CD4-positive, alpha-beta T cell treated with Interleukin-10 for 1 hour (primary cell): ENCODE results near the gene SMIM43.
"Not testable (repeated sequence)": the region's sequence is repeated elsewhere in the genome, so short reads cannot be mapped to it uniquely, and the experiment has no call there.

Experiments
- DNase-seq: peaks from one replicate; pipeline ENCODE4 v3.0.0-alpha.2; 2020

Gene SMIM43

DNA sequence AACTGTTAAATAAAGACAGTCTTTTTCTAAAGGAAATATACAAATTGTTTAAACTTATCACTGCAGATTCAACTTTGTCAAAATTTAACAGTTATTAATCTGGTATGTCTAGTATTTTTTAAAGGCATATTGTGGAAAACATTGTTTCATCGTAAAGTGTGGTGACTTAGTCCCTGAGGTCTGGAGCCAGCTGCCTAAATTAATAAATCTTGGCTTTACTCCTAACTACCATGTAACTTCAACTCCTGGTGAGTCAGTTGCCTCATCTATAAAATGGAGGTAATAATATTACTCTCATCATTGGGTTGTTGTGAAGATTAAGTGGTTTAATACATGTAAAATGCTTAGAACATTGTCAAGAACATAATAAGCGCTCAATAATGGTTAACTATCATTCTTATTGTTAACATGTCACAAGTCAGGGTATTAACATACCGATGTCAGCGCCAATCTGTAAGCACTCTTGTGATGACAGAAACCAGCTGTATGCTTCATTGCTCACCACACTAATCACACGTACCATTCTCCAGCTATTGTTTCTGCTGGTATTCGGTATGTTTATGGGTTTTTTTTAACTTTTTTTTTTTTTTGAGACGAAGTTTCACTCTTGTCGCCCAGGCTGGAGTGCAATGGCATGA is 14.1 kb upstream of the SMIM43 start:
- DNase-seq: no peak

DNA sequence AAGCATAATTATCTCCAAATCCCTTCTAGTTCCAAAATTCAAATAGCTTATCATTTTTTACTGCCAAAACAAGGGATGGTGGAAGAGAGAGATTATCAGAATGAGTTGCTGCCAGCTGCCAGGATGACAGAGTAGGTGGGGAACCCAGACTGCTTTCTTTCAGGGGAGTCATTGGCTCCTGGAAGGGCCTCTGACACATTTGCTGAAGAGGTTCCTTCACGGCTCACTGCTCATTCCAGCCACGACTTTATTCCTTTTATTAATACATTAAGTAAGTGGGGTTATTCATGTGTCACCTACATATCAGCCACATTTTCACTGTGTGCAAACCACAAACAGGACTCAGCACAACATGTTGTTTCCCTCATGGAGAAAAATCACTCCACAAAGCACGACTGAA is 12.7 kb upstream of the SMIM43 start:
- no peak for DNase-seq

DNA sequence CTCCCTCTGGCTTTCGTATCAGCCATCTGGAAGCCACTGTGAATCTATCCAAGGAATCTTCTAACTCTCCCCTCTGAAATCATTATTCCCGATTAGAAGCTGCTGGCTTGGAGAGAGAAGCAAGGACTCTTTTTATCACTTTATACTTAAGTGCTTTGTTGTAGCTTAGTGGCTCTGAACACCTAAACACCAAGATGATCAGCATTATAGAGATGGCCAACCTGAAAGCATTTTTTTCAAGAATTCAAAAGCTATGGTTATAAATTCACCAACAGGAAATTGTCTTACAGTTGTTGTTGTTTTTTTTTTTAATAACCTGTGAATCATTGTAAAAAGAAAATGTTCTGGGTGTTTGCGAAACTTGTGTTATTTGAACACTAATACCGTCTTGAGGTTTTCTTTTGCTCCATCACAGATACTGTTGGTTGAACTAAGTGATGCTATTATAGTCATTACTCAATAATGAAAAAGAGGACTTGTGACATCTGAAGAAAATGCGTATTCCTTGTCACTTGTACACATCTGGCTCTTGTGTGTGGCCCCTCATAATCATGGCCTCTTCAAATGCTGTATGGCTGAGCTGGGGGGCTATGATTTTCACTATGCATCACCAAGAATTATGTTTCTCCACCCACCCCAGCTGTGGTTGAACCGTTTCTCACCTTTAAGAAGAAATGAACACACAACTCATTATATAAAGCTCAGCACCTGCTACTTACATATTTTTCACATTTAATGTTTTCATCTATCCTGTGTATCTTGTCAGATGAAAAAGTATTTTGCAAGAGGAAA is 11.8 kb upstream of the SMIM43 start:
- no peak for DNase-seq

DNA sequence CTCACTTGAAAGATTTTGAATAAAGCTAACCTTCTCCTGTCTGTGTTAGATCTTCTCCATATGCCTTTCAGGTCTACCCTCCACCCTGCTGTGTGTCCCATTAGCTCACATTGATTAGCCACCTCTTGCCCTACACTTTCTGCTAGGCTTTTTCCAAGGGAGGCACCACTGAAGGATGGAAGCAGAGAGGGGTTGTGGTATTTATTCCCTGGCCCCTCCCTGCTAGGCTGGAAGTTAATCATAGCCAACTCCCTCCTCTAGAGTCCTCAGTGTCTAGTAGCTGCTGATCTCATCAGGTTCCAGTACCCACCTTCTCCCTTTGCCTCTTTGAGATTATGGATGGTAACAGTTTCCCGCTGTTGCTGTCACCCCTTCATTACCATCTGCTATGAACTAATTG is 8.9 kb upstream of the SMIM43 start:
- no peak for DNase-seq

DNA sequence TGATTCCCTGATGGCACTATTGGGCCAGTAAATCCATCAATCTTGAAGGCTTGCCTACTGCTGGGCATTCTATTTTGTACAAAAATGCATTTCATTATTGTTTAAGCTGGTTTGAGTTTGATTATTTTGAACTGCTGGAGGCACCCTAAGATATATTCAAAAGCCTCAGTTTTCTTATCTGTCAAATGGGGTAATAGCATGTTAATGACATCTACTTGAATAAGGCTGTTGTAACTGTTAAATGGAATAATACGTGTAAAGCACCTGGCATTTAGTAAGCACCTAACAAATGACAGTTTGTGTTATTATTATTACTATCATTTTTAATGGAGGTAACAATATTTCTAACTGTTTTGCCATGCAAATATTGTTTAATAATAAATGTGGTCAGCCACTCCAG is 6.9 kb upstream of the SMIM43 start:
- DNase-seq: no peak

DNA sequence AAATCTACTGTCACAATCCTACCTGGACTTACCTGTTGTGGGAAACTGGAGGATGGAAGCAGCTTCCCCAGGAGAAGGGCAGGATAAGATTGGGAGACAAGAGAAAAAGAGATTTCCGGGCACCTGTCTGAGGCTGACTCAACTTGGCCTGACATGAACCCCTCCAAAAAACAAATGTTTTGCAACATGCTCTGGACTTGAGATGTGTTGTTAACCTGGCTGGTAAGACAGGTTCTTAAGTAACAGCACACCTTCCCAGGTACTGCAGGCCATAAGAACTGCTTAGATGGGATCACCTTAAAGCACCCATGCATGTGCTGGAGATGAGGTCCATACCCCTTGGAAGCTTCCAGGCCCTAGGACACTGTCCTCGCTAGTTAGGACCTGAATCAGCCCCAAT is 4.4 kb upstream of the SMIM43 start:
- DNase-seq: no peak

DNA sequence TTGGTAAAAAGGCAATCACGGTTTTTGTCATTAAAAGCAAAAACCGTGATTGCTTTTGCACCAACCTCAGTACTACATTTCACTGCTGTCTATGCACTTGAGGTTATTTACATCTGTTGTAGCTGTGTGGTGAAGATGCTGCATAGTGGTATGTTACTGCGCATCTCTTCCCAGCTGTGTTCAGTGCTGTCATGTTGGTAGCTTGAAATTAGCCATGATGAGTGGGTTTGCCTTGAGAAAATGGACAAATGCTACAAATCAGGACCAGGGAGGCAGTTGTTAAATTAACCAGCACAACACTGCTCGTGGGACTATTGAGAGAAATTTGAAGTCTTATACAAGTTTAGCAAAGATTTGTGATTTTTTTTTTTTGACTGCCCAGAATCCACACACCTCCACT is 2.2 kb upstream of the SMIM43 start:
- no peak for DNase-seq

DNA sequence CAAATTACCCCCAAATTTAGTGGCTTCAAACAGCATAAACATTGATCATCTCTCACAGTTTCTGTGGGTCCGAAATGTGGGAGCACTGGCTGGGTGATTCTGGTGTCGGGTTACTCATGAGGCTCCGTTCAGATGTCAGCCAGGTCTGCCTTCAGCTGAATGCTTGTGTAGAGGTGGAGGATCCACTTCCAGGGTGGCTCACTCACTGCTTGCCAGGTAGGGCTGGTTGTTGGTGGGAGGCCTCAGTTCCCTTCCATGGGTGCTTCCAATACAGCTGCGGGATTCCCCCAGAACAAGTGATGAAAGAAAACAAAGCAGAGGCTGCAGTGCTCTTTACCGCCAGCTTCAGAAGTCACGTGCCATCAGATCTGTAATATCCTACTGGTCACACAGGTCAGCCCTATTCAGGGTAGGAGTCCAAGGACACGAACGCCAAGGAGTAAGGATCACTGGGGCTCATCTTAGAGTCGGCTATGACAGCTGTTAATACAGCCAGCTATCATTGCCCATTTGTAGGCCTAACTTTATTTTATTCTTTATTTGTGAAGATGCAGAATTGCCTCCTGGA is 1.1 kb upstream of the SMIM43 start:
- no peak for DNase-seq

DNA sequence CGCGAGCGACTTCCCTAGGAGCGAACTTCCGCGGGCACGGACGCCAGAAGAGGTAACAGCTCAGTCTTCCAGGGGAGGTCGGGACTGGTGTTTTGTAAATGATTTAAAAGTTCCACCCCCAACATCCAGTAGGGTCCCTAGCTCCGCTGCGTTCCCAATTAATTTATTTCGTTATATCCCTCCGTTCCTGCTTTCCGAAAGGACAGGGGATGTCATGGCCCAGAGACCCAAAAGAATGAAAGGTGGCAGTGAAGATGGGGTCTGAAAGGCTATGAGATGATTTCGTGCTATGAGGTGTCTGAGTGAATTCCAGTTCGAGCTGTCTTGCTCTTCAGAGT is 373 bp upstream of the SMIM43 start:
- no peak for DNase-seq

DNA sequence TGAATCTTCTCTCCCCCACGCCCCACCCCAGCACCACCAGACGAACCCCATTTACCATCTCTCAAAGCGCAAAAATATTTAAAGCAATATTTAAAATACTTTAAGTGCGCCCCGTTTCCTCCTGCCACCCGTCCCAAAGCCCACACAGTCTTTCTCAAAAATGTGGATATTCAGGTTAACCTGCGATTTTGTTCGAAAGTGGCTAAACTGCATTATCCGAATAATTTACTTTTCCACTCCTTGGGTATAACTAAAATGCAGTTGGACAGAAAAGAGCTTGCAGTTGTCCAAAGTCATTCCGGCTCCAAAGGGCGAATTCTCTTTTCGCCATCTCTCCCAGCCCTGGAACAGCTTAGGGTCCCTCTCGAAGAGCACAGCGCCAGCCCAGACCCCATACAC is 662 bp downstream of the SMIM43 start:
- no peak for DNase-seq

DNA sequence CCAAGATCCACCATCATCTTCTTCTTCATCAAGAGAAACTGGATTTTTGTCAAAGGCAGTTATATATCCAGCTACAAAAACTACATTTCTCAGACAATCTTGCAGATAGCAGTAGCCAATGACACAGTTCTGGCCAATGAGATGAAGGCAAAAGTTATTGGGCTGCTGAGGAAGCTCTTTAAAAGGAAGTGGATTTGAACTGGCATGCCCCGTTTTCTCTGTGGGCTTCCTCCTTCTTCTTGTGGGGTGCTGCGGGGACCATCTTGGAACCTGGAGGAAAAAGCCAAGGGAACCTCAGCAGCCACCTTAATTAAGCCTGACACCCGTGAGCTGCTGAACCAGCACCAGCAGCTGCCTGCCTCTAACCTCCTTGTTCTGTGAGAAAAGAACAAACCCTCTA is 4.8 kb downstream of the SMIM43 start:
- no peak for DNase-seq

DNA sequence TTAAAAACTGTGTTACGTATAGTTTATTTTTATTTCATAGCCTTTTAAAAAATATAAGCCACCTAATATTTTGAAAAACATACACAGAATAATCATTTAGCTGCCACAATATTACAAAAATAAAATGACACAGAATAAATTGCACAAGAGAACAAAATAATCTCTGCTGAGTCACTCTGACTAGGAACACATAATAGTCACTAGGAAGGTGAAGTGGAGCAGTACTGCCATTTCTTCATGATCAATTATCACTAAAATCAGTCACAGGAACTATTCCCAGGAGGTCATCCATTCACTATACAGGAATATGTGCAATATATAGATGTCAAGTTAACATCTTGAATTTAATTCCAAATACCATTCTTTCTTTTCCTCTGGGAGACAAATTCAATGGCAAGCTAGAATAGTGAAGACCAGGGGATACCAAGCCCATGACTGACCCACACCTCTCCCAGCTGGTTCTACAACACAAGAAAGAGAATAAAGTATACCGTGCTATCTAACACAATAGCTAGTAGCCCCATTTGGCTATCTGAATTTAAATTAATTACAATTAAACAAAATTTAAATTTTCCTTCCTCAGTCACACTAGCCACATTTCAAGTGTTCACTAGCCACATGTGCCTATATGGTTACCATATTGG is 5.9 kb downstream of the SMIM43 start:
- DNase-seq: no peak

DNA sequence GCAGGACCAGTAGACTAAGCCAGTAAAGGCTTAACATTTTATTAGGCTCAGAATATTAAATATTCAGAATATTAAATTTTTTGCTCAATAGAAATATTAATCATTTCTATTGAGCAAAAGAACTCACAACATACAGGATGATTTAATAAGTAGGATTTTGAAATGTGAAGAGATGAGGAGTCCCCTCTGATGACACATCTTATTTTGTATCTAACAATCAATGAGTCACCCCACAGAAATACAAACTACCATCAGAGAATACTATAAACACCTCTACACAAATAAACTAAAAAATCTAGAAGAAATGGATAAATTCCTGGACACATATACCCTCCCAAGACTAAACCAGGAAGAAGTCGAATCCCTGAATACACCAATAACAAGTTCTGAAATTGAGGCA is 12.8 kb downstream of the SMIM43 start:
- not testable (repeated sequence) for DNase-seq

DNA sequence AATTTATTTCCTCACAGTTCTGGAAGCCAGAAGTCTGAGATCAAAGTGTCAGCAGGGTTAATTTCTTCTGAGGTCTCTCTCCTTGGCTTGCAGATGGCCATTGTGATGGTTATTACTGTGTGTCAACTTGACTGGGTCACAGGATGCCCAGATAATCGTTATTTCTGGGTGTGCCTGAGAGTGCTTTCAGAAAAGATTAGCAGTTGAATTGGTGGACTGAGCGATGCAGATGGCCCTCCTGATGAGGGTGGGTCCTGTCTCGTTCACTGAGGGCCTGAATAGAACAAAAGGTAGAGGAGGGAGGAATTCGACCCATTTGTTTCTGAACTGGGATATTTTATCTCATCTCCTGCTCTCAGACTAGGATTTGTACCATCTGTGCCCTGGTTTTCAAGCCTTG is 15.7 kb downstream of the SMIM43 start:
- DNase-seq: no peak

DNA sequence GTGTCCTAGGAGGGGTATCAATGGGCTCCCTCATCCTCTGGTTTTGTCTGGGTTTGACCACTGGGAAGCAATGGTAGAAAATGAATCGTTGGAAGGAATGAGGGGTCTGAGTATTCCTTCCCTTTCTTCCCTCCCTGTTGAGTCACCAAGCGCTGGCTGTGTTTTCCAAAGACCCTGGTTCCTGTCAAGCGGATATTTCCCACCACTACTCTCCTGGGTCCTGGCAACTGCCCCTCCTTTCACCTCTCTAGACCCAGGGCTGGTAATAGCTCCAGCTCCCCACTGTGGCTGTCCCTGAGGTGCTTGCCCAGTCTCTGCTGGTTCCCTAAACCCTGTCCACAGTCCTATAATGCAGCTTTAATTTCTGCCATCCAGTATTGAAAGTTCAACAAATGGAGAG is 22.2 kb downstream of the SMIM43 start:
- no peak for DNase-seq

DNA sequence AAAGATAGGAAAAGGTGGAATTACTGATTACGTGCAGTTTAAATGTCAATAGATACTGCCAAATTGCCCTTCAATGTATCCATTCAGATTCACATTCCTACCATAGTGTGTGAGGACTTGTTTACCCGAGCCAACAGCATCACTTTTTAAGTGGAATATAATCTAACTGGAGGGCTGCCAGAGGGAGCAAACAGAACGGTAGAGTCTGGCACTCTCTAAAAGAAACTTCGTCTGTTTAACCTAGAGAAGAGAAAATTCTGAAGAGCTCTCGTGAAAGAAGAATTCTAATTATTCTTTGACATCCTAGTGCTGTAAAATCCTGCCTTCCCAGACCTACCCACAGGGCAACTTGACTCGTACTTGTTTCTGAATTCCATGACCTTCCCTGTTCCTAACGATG is 23.2 kb downstream of the SMIM43 start:
- DNase-seq: no peak

DNA sequence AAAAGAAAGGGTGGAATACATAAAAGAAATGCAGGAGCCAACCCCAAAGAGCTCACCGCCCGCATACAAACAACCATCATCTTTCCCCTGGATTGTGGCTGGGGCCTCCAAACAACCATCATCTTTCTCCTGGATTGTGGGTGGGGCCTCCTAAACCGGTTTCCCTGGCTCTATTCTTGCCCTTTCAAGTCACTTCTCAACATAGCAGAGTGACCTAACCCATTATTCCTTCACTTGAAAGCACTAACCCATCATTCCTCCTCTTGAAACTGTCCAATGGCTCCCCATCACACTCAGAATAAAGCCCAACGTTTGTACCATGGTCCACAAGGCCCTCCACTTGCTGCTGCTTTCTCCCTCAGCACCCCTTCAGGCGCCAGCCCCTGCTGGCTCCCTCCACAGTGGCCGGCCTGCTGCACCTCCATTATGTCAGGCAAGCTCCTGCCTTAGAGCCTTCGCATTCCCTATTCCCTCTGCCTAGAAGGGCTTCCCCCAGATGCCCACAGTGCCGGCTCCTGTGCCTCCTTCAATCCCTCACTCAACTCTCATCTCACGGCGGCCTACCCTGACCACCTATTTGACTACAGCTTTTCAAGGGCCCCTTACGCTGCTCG is 24.1 kb downstream of the SMIM43 start:
- DNase-seq: no peak

DNA sequence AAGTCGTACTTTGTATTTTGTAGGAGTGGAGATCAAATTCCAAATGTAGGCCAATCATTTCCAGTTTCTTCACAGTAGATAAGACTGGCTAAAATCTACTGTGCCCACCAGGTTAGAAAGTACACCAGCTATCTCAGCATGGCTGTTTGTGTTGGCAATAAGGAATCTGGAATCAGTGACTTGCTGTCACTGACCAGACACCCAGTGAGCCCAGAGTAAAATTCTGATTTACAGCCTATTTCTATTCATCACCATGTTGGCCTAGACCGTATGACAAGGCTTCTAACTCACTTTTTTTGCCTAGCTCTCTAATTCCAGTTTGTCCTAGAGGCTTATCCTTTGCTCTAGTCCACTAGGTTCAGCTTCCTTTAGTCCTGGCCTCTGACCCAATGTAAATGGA is 25.4 kb downstream of the SMIM43 start:
- no peak for DNase-seq

DNA sequence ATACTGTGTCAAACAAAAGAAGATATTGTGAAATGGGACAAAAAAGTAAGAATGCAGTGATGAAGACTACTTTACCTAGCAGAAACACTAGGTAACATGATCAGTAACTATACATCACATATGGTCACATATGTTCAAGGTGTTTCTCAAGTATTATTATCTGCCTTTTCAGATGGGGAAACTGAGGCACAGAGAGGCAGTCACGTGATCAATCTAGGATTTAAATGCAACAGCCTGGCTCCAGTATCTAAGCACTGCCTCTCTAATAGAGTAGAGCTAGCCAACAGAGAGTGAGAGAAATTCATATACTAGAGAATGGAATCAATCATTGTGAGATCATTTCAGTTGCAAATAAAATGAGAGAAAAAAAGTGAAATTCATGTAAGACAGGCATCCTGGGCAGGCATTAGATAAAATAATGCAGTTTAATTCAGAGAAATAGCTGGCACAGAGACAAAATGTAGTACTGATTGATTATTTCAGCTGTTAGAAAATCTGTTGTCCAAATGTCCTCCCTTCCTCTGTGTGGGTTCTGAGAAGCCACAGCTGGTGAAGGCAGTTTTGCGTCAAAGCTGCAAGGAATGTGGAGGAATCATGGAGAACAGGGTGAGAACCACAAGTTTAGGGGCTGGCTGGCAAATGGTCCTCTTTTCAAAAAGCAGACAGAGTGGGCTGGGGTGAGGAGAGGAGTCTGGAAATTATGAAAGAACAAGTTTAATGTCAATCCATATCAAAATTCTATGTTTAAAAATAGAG is 26.0 kb downstream of the SMIM43 start:
- no peak for DNase-seq

DNA sequence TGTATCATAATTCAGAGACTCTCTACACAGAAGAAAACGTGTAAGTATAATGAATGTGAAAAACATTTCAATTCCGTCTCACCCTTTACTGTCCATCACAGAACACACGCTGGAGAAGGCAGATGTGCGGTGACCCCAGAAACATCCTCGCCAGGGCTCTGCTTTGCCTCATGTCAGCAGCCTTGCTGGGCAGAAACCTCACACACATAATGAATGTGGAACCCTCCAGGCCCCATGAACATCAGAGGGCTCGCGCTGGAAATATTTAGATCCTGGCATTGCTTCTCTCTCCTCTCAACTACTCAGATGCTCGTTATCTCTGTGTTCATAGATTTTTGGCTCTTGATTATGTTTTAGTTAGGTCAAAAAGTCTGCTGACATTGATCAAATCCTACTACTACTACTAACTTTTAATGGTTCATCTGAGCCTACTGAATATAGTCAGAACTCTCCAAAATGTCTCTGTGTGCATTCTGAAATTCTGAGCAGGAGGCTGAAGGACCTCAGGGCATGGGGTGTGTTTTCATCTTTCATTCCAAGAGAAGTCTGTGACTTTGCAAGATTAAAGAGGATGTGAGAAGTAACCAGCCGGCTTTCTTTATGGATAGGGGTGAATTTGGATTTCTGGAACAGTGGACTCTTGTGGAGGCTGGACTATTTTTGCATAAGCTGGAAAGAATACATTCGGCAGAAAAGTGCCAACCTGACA is 27.0 kb downstream of the SMIM43 start:
- no peak for DNase-seq

DNA sequence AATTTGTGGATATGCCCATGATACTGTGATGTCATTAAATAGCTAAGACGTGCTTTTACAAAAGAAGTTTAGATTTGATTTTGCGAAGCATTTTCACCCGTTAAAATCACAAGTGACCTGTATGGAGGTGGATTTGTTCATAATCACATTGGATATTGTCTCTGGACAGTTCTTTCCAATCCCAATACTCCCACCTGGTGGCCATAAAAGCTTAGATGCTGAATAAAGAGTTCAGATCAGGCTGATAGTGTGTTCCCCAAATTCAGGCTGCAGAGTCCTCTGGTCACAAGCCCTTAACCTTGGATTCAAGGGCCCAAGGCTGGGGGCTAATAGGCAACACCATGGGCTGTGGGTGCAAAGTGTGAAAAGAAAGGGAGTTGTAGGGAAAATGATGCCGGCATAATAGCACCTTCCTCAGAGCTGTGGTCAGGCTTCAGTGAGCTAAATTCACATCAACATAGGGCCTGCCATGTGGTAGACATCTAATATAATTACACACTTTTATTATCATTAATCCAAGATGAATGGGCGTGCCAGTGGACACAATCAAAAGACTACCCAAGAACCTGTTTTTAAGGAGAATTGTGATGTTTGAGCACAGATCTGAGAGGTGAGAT is 28.1 kb downstream of the SMIM43 start:
- peak; percentile 43 for DNase-seq

DNA sequence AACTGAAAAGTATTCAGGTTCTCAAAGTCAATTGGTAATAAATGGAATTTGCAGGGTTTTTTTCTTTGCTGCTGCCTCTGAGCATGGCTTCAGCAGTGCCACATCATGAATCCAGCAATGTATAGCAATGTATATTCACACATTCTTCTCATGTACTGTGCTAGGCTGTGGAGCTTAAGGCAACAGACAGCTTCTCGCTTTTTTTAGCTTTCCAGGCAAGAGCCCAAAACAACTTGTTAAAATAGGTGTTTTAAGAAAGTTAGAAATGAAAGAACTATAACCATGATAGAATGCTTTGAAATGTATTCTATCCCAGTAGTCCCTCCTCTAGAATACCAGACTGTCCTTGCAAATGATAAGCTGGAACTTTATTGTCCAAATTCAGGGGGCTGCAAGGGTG is 30.4 kb downstream of the SMIM43 start:
- DNase-seq: no peak
